ENCODE measurements around the gene COL4A1.

COL4A1 gene

GRCh38 chr13:110109910-110110309 lies 197.0 kb downstream of the COL4A1 start:
- DNase-seq (ENCODE audit: low read depth) = peak; percentile 72

- no peak for DNase-seq (ENCODE audit: low read depth)
Measured at GRCh38 chr13:110109140-110109783, 197.7 kb downstream of the COL4A1 start.

- DNase-seq (ENCODE audit: low read depth) = peak; percentile 85
Measured at GRCh38 chr13:110108348-110109139, 198.4 kb downstream of the COL4A1 start.

- no peak for DNase-seq (ENCODE audit: low read depth)
Measured at GRCh38 chr13:110107568-110108347, 199.2 kb downstream of the COL4A1 start.

GRCh38 chr13:110106726-110107125 lies 200.2 kb downstream of the COL4A1 start:
- peak; percentile 33 for DNase-seq (ENCODE audit: low read depth)

GRCh38 chr13:110105136-110105535 lies 201.8 kb downstream of the COL4A1 start:
- DNase-seq (ENCODE audit: low read depth) = no peak

- DNase-seq (ENCODE audit: low read depth) = no peak
Measured at GRCh38 chr13:110103534-110103933, 203.4 kb downstream of the COL4A1 start.

GRCh38 chr13:110103026-110103425 lies 203.9 kb downstream of the COL4A1 start:
- no peak for DNase-seq (ENCODE audit: low read depth)

- no peak for DNase-seq (ENCODE audit: low read depth)
Measured at GRCh38 chr13:110102053-110102452, 204.9 kb downstream of the COL4A1 start.

- no peak for DNase-seq (ENCODE audit: low read depth)
Measured at GRCh38 chr13:110099922-110100321, 207.0 kb downstream of the COL4A1 start.
